NCI-H460 (cell line): ENCODE results near the gene UBA52. TPM values are rescaled to one million over a fixed set of nuclear protein-coding genes. Genes with fewer than 3 reads are reported as not detected.

ENCODE experiments used
- DNase-seq: peaks from one replicate; pipeline ENCODE4 v3.0.0-alpha.2; 2016; ENCODE audit warnings: low read depth; ENCODE audit errors: extremely low read depth
- total RNA-seq: library from RNA; depleted of rRNA; stranded (reverse); fragments of >200 nt; shearing (Covaris generic); gene quantifications from 2 replicates; pipeline ENCODE4 v1.2.3, GENCODE V29; 2014

Gene UBA52
- total RNA-seq, 1 experiment from 2014 or later, result 1,097 TPM

- no peak for DNase-seq
These were observed 34.9 kb downstream of the UBA52 start, which contains the start of gene CRLF1 for GRCh38 chr19:18606281-18607225. Gene CRLF1, minus strand, starts transcription at chr19:18606799. Its CDS starts 143 bp downstream, at chr19:18606656.

- DNase-seq, result no peak
These were observed 35.8 kb downstream of the UBA52 start for GRCh38 chr19:18607226-18608101.

GRCh38 chr19:18608102-18608804, 36.6 kb downstream of the UBA52 start:
- no peak for DNase-seq

- DNase-seq, result no peak
These were observed 37.4 kb downstream of the UBA52 start for GRCh38 chr19:18608805-18609716.

- DNase-seq, result no peak
These were observed 38.0 kb downstream of the UBA52 start for GRCh38 chr19:18609717-18610051.

- no peak for DNase-seq
These were observed 38.5 kb downstream of the UBA52 start for GRCh38 chr19:18610245-18610555.

- no peak for DNase-seq
These were observed 39.1 kb downstream of the UBA52 start for GRCh38 chr19:18610556-18611326.

GRCh38 chr19:18611327-18612050, 39.8 kb downstream of the UBA52 start:
- DNase-seq, result no peak

- DNase-seq, result no peak
These were observed 40.6 kb downstream of the UBA52 start for GRCh38 chr19:18612051-18612771.

GRCh38 chr19:18612772-18613588, 41.3 kb downstream of the UBA52 start, which contains the start of gene TMEM59L:
Gene TMEM59L, plus strand, starts transcription at chr19:18612870. Its CDS starts 89 bp downstream, at chr19:18612959.
- no peak for DNase-seq

GRCh38 chr19:18613589-18614234, 42.1 kb downstream of the UBA52 start:
- no peak for DNase-seq

- no peak for DNase-seq
These were observed 44.4 kb downstream of the UBA52 start for GRCh38 chr19:18616023-18616422.

- DNase-seq, result no peak
These were observed 45.9 kb downstream of the UBA52 start for GRCh38 chr19:18617562-18617961.

- DNase-seq, result no peak
These were observed 46.6 kb downstream of the UBA52 start for GRCh38 chr19:18618236-18618635.

- no peak for DNase-seq
These were observed 48.7 kb downstream of the UBA52 start for GRCh38 chr19:18620311-18620710.

- no peak for DNase-seq
These were observed 49.2 kb downstream of the UBA52 start for GRCh38 chr19:18620902-18621301.
